Colon (tissue), 2 donors: ENCODE results near the gene ASXL3.

Source experiments
- FAIRE-seq: peaks from 2 replicates; lab custom pipeline; 2012; peaks lifted over from hg19 to GRCh38; lab: Jason Lieb, UNC
- donor health status: control.
- donor health status: control.

Gene ASXL3

GRCh38 chr18:33729556-33729955 lies 151.5 kb downstream of the ASXL3 start:
- FAIRE-seq, result no peak

DNA sequence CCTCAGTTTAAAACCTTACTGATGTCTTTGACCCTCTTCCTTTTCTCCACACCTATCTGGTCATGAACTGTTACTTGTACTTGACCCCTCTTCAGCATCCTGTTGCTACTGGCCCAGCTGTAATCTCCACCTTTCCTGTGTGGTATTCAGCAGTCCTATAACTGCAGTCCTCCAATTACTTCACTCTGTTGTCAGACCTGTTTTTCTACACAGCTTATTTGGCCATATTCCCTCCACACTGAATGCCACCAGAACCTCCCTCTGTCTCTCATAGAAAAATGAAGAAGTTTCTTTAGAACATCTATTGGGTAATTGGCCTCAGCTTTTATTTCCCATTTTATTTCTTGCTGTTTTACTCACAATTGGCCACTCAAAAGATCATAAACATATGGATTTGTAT lies 155.4 kb downstream of the ASXL3 start:
- no peak for FAIRE-seq

DNA sequence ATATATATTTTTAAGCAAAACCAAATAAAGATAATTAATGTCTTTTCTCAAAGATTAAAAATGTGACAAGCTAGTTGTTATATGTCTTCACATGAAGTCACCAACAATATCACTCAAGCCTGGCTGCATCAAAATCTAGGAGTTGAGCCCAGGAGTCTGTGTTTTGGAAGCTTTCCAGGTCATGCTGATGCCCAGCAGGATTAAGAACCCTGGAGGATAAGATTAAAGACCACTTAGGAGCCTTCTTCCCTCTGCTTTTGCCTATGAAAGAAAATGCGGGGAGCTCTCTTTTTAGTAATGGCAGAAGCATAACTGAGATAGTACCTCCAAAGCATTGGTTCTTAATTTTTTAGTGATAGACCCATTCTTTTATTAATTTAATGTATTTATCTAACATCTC lies 157.4 kb downstream of the ASXL3 start:
- no peak for FAIRE-seq

DNA sequence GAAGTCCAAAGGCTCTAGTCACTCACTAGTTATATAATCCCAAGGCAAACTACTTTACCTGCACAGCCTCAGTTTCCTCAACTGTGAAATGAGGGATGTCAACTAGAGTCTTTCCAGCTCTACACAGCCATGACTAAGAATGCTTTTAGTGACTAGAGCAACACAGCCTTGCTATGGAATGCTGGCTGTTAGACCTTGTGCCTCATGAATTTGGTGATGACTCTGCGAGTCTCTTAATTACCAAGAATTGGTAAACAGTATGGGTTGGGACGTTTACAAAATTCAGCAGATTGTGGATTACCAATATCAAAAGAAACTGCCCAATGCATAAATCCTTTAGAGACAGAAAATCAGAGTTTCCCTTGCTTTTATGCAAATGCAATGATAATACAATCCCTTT lies 163.7 kb downstream of the ASXL3 start:
- no peak for FAIRE-seq

DNA sequence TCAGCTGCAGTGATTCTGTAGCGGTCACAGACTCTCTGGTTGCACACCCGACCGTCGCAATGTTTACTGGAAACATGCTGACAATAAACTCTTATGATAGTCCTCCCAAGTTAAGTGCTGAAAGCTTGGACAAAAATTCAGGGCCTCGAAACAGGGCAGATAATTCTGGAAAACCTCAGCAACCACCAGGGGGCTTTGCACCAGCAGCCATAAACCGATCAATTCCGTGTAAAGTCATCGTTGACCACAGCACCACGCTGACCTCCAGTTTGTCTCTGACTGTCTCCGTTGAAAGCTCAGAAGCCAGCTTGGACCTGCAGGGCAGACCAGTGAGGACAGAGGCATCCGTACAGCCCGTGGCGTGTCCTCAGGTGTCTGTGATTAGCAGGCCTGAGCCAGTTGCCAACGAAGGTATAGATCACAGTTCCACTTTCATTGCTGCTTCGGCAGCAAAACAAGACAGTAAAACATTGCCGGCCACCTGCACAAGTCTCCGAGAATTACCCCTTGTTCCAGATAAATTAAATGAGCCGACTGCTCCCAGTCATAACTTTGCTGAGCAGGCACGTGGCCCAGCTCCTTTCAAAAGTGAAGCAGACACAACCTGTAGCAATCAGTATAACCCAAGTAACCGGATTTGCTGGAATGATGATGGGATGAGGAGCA lies 166.1 kb downstream of the ASXL3 start:
- FAIRE-seq, result no peak

- no peak for FAIRE-seq
Measured at GRCh38 chr18:33745151-33745795, 167.3 kb downstream of the ASXL3 start.

GRCh38 chr18:33745871-33746545 lies 168.0 kb downstream of the ASXL3 start:
- no peak for FAIRE-seq

GRCh38 chr18:33749834-33750233 lies 171.8 kb downstream of the ASXL3 start:
- FAIRE-seq, result no peak

GRCh38 chr18:33750366-33750765 lies 172.3 kb downstream of the ASXL3 start:
- FAIRE-seq, result no peak

- peak; percentile 33 for FAIRE-seq
Measured at GRCh38 chr18:33751613-33752221, 173.7 kb downstream of the ASXL3 start.

DNA sequence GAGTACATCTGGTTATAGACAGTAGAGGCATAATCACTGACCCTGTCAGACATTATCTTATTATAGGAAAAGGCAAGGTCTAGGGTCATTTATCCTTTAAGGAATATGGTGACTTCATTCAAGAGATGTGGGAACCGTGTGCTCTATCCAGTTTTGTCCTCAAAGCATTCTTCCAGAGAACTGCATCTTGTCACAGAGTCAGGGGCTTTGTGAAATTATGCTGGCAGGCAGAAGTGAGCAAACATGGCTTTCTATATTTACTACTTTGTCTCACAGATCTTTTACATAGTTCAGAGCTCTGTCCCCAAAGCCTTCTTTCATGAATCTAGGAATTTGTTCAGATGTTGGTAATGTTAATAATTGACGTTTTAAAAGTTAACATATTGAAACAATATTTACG lies 177.4 kb downstream of the ASXL3 start:
- FAIRE-seq, result no peak

DNA sequence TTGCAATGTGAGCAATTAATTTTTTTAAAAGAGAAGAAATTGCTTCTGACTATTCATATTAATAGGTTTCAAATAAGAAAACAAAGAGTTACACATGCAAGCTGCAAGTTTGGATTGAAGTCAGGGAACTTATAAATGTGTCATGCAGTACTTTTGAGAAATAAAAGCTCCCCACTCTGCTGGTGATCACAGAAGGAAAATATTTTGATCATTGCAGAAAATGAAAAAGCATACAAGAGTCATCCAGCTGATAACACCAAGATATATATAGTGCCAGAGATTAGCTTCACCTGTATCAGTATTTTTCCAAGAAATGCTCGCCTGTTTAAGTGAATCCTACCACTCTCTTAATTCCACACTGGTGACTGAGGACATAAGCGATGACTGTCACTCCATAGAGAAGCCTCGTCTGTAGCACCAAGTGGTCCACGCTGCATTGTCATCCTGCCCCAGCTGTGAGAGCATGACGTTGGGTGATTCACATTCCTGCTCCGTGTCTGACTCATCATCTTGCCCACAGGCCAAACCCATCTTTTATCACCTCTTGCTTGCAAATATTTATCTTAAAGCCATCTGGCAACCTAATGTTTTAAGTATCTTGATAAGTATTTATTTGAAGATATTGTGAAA lies 178.0 kb downstream of the ASXL3 start:
- no peak for FAIRE-seq

GRCh38 chr18:33757037-33757436 lies 179.0 kb downstream of the ASXL3 start:
- no peak for FAIRE-seq

DNA sequence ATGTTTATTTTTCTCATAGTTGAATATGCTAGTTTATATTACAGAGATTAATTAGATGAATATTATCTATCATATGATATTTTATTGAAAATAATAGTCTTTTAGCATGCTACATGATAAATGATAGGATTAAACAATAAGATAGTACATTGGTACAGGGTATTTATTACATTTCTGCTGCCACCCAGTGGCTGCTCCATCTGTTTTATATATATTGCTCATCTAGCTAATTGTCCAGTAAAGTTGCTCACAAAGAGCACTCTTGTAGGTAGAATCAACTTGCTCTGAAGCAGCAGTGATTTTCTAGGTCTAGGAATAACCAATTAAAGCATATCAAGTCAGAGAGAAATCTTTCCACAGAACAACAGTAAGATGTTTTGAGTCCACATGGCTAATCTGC lies 183.3 kb downstream of the ASXL3 start:
- FAIRE-seq, result no peak

DNA sequence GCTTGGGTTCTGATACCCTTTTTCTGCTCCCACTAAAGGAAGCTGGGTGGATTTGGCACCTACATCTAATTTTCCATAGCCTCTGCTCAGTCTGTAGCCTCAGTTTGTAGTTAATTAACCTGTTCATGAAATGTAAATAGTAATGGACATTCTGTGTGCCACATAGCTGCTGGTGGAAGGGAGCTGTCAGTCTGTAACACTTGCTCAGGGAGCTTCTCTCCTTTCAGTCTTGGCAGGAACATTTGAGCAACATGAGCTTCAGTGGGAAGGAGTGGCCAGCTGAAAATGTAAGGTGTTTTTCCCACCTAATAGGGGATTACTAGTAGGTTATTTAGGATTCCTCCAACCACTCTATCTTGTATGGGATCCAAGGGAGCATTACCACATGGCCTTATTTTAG lies 203.4 kb downstream of the ASXL3 start:
- FAIRE-seq, result no peak
